Prostate gland (tissue), 2 donors: ENCODE data around the gene COPE. TPM values are rescaled to one million over a fixed set of nuclear protein-coding genes. Genes with fewer than 3 reads are reported as not detected.
"Not testable (repeated sequence)": the region's sequence is repeated elsewhere in the genome, so short reads cannot be mapped to it uniquely, and the experiment has no call there.

Experiments used
- DNase-seq: peaks from one replicate; pipeline ENCODE4 v3.0.0-alpha.2; 2019; ENCODE audit warnings: low spot score
- H3K27ac ChIP-seq, 2 donors: fragments of 200-600 bp; sonication (generic); 2 replicates each; pipeline ENCODE4 v1.5.1; 2017 to 2019
- H3K27me3 ChIP-seq: fragments of 200-600 bp; sonication (generic); replicated peaks from 2 replicates; pipeline ENCODE4 v1.5.1; 2019; ENCODE audit not compliant: insufficient read depth
- H3K36me3 ChIP-seq, 2 donors: fragments of 200-600 bp; sonication (generic); 1 replicate in 1 of 2; 2 replicates in 1 of 2; pipeline versions ENCODE4 v1.5.1 to v1.8.1; 2017 to 2019
- H3K4me1 ChIP-seq: fragments of 200-600 bp; sonication (generic); replicated peaks from 2 replicates; pipeline ENCODE4 v1.5.1; 2019
- H3K4me3 ChIP-seq, 2 donors: fragments of 200-600 bp; sonication (generic); 2 replicates each; pipeline ENCODE4 v1.5.1; 2017 to 2019
- H3K9me3 ChIP-seq: fragments of 200-600 bp; sonication (generic); 2 replicates; pipeline ENCODE4 v1.5.1; 2017
- POLR2A ChIP-seq: fragments of 450-650 bp; IDR thresholded peaks from one replicate; pipeline ENCODE4 v1.6.1; 2016; ENCODE audit warnings: antibody characterized with exemption, mild to moderate bottlenecking
- POLR2AphosphoS5 ChIP-seq: sonication (generic); formaldehyde crosslinking; IDR thresholded peaks from one replicate; pipeline ENCODE4 v1.6.1; 2017; ENCODE audit warnings: antibody characterized with exemption
- WGBS: methylation state at CpG from one replicate; pipeline ENCODE4 v1.1.5; 2018; 5-methylcytosine and 5-hydroxymethylcytosine counted together
- intact Hi-C: fragments of 100-400 bp; cut with DNase I; formaldehyde crosslinking; loops from one replicate; pipeline ENCODE4 v1.14.2; 2022
- total RNA-seq, 2 donors: library from RNA; depleted of rRNA; stranded (reverse); fragments of >200 nt; gene quantifications; one replicate each; pipeline ENCODE4 v1.1.0, GENCODE V29; 2016
- TF ChIP-seq, protein P1 (sequence below), 4 experiments: fragments of 200-600 bp in 2 of 4; fragments of 450-650 bp in 2 of 4; sonication (generic) in 2 of 4; IDR thresholded peaks; 1 replicate in 3 of 4; 2 replicates in 1 of 4; pipeline ENCODE4 v1.5.1; 2016 to 2019; ENCODE audit warnings: antibody characterized with exemption in 4 of 4, mild to moderate bottlenecking in 2 of 4, moderate library complexity in 2 of 4

Gene COPE
- total RNA-seq, 2 donors from 2014 or later, result 402 to 553 TPM

DNA sequence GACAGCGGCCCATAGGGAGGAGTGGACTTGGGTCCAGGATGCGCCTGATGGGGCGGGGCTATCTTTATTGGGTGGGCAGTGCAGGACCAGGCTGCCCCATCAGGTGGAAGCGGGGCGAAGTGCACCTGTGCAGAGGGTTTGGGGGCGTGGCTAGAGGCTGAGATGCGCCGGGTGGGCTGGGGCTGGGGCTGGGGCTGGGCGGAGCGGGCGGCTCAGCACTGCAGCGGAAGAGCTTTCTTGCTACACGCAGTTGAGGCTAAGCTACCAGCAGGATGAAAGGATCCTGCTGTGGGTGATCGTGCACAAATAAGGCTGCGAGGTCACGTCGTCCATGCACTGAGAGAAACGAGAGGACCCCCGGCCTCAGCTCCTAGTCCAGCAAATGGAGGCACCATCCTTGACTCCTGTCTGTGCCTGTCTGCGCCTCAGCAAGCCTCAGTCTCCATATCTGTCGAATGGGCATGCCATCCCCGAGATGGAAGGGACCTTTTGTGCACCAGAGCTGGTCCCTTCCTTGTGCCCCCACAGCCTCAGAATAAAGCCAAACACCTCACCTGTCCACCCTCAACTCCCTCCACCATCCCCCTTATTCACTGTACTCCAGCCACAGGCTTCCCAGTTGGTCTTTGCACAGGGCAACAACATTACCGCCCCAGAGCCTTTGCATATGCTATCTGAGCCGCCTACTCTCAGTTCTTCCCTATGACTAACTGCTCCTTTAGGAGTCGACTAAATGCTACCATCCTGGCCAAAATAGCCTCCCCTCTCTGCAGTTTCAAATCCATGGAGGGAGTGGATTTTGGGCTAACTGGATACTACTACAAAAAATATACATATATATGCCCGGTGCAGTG lies 42.8 kb upstream of the COPE start:
- intact Hi-C loops, result no loop called here
- no peaks in the 10 kb centered on the region for H3K27me3 ChIP-seq
- no peaks in the 10 kb centered on the region for H3K4me1 ChIP-seq
- TF ChIP-seq, protein P1, sequence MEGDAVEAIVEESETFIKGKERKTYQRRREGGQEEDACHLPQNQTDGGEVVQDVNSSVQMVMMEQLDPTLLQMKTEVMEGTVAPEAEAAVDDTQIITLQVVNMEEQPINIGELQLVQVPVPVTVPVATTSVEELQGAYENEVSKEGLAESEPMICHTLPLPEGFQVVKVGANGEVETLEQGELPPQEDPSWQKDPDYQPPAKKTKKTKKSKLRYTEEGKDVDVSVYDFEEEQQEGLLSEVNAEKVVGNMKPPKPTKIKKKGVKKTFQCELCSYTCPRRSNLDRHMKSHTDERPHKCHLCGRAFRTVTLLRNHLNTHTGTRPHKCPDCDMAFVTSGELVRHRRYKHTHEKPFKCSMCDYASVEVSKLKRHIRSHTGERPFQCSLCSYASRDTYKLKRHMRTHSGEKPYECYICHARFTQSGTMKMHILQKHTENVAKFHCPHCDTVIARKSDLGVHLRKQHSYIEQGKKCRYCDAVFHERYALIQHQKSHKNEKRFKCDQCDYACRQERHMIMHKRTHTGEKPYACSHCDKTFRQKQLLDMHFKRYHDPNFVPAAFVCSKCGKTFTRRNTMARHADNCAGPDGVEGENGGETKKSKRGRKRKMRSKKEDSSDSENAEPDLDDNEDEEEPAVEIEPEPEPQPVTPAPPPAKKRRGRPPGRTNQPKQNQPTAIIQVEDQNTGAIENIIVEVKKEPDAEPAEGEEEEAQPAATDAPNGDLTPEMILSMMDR (IDR thresholded peaks at IDR 0.05), result no peak
- TF ChIP-seq POLR2AphosphoS5 (no peak), POLR2A (no peak)
- no peaks in the 10 kb centered on the region for H3K36me3 ChIP-seq
- DNase-seq, result no peak
- H3K4me3 ChIP-seq, result no peak overlapping the region
- no peak overlapping the region for H3K27ac ChIP-seq
- WGBS, result 27% methylated on average over 26 of the region's 26 CpGs
- H3K9me3 ChIP-seq, result no peaks in the 10 kb centered on the region

DNA sequence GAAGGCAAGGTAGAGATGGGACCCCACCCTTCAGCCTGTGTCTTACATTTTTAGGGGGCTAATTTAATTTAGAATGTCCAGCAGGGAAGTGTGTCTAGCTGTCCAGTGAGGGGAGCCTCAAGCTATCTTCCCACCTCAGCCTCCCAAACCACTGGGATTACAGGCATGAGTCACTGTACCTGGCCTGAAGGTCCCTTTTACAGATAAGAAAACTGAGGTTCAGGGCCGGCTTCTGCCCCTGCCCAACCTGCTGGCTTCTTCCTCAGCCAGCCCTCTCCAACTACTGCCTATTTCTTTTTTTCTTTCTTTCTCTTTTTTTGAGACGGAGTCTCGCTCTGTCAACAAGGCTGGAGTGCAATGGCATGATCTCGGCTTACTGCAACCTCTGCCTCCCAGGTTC lies 41.2 kb upstream of the COPE start:
- H3K9me3 ChIP-seq, result no peaks in the 10 kb centered on the region
- no peak overlapping the region for H3K27ac ChIP-seq
- no peak for DNase-seq
- no peak overlapping the region for H3K4me3 ChIP-seq
- WGBS, result 91% methylated on average over 4 of the region's 4 CpGs
- intact Hi-C loops, result no loop called here
- no peaks in the 10 kb centered on the region for H3K36me3 ChIP-seq
- H3K27me3 ChIP-seq, result no peaks in the 10 kb centered on the region
- TF ChIP-seq POLR2AphosphoS5, result no peak
- TF ChIP-seq, protein P1 (IDR thresholded peaks at IDR 0.05), result no peak
- no peak for TF ChIP-seq POLR2A
- H3K4me1 ChIP-seq, result no peaks in the 10 kb centered on the region

DNA sequence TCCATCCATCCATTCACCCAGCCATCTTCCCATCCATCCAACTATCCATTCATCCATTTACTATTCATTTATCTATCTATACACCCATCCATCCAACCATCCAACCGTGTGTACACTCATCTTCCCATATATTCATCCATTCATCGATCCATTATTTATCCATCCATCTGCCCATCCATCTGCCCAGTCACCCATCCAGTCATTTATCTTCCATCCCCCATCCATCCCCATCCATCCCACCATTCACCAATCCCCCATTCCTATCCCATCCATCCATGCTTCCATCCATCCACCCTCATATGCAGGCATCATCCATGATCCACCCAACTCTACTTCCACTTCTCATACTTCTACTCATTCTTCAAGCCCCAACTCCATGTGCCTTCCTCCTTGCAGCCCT lies 35.9 kb upstream of the COPE start:
- no peak overlapping the region for H3K4me3 ChIP-seq
- TF ChIP-seq, protein P1 (IDR thresholded peaks at IDR 0.05), result no peak
- no peak for TF ChIP-seq POLR2AphosphoS5
- no peak for TF ChIP-seq POLR2A
- no peaks in the 10 kb centered on the region for H3K36me3 ChIP-seq
- no peak for DNase-seq
- intact Hi-C loops, result no loop called here
- no peaks in the 10 kb centered on the region for H3K9me3 ChIP-seq
- no peaks in the 10 kb centered on the region for H3K4me1 ChIP-seq
- 94% methylated on average over 2 of the region's 2 CpGs for WGBS
- H3K27me3 ChIP-seq, result no peaks in the 10 kb centered on the region
- H3K27ac ChIP-seq, result no peak overlapping the region

DNA sequence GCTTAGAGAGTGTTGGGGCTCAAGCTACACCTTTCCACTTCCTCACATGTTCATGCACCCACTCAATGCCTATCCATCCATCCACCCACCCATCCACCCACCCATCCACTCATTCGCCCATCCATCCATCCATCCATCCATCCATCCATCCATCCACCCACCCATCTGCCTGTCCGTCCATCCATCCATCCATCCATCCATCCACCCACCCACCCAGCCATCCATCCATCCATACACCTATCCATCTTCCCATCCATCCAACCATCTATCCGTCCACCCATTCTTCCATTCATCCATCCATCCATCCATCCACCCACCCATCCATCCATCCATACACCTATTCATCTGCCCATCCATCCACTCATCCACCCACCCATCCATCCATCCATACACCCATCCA lies 34.9 kb upstream of the COPE start:
- intact Hi-C loops, result no loop called here
- Histone ChIP-seq H3K27ac (no peak overlapping the region), H3K27me3 (no peaks in the 10 kb centered on the region), H3K36me3 (no peaks in the 10 kb centered on the region), H3K4me3 (no peak overlapping the region), H3K9me3 (no peaks in the 10 kb centered on the region), H3K4me1 (no peaks in the 10 kb centered on the region)
- TF ChIP-seq POLR2A (no peak), POLR2AphosphoS5 (no peak)
- TF ChIP-seq, protein P1 (IDR thresholded peaks at IDR 0.05), result no peak
- DNase-seq, result no peak
- WGBS, result 96% methylated on average over 3 of the region's 3 CpGs

DNA sequence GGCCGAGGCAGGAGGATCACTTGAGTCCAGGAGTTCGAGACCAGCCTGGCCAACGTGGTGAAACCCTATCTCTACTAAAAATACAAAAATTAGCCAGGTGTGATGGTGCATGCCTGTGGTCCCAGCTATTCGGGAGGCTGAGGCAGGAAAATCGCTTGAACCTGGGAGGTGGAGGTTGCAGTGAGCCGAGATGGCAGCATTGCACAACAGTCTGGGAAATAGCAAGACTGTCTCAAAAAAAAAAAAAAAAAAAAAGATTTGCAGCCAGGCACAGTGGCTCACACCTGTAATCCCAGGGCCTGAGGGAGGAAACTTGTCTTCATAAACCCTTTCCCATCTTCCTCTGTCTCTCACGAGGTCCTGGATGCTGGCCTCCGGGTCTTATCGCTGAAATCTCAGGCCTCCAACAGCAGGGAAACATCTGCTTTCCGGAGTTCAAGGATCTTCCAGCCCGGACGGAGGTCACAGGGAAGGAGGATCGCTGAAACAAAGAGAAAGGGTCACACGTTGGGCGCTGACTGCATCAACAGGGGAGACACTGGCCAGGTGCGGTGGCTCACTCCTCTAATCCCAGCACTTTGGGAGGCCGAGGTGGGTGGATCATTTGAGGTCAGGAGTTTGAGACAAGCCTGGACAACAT lies 33.3 kb upstream of the COPE start:
- H3K4me3 ChIP-seq, H3K27me3 ChIP-seq, H3K36me3 ChIP-seq, intact Hi-C loops, H3K27ac ChIP-seq, H3K4me1 ChIP-seq, DNase-seq, H3K9me3 ChIP-seq: not testable (repeated sequence)
- WGBS, result 48% methylated on average over 17 of the region's 17 CpGs
